ENCODE measurements around the gene ALLC.

ALLC gene

GRCh38 chr2:3741867-3742602 lies 84.0 kb downstream of the ALLC start:
- DNase-seq (ENCODE audit: insufficient read length, low spot score), result no peak
- FAIRE-seq, result no peak
- no peak for TF ChIP-seq TAF1 (IDR thresholded peaks at IDR 0.05; ENCODE audit: low read depth, low read length)
- TF ChIP-seq PAX5 (IDR thresholded peaks at IDR 0.05; ENCODE audit: insufficient read depth, low read length, severe bottlenecking), result no peak
- no peak for TF ChIP-seq POLR2A (IDR thresholded peaks at IDR 0.05; ENCODE audit: low read depth, low read length)
- TF ChIP-seq POLR2AphosphoS5 (IDR thresholded peaks at IDR 0.05; ENCODE audit: low read depth, low read length), result no peak
- TF ChIP-seq SPI1 (IDR thresholded peaks at IDR 0.05; ENCODE audit: low read depth, low read length), result no peak
- TF ChIP-seq POU2F2 (IDR thresholded peaks at IDR 0.05; ENCODE audit: low read depth, low read length), result no peak

- DNase-seq (ENCODE audit: insufficient read length, low spot score) (no peak), FAIRE-seq (no peak)
- TF ChIP-seq SPI1 (IDR thresholded peaks at IDR 0.05; ENCODE audit: low read depth, low read length) (no peak), PAX5 (IDR thresholded peaks at IDR 0.05; ENCODE audit: insufficient read depth, low read length, severe bottlenecking) (no peak), POLR2A (IDR thresholded peaks at IDR 0.05; ENCODE audit: low read depth, low read length) (no peak), POU2F2 (IDR thresholded peaks at IDR 0.05; ENCODE audit: low read depth, low read length) (no peak), TAF1 (IDR thresholded peaks at IDR 0.05; ENCODE audit: low read depth, low read length) (no peak)
Measured at GRCh38 chr2:3742743-3743508, 84.9 kb downstream of the ALLC start.

- FAIRE-seq, result no peak
- no peak for TF ChIP-seq TAF1 (IDR thresholded peaks at IDR 0.05; ENCODE audit: low read depth, low read length)
- TF ChIP-seq POLR2AphosphoS5 (IDR thresholded peaks at IDR 0.05; ENCODE audit: low read depth, low read length), result no peak
- no peak for TF ChIP-seq POU2F2 (IDR thresholded peaks at IDR 0.05; ENCODE audit: low read depth, low read length)
- TF ChIP-seq POLR2A (IDR thresholded peaks at IDR 0.05; ENCODE audit: low read depth, low read length), result no peak
- TF ChIP-seq SPI1 (IDR thresholded peaks at IDR 0.05; ENCODE audit: low read depth, low read length), result no peak
- TF ChIP-seq PAX5 (IDR thresholded peaks at IDR 0.05; ENCODE audit: insufficient read depth, low read length, severe bottlenecking), result no peak
Measured at GRCh38 chr2:3743951-3744555, 86.1 kb downstream of the ALLC start.

GRCh38 chr2:3745920-3746319 lies 87.9 kb downstream of the ALLC start:
- no peak for DNase-seq (ENCODE audit: insufficient read length, low spot score)
- no peak for TF ChIP-seq TAF1 (IDR thresholded peaks at IDR 0.05; ENCODE audit: low read depth, low read length)
- no peak for TF ChIP-seq POU2F2 (IDR thresholded peaks at IDR 0.05; ENCODE audit: low read depth, low read length)
- no peak for TF ChIP-seq SPI1 (IDR thresholded peaks at IDR 0.05; ENCODE audit: low read depth, low read length)
- TF ChIP-seq POLR2A (IDR thresholded peaks at IDR 0.05; ENCODE audit: low read depth, low read length), result no peak
- TF ChIP-seq POLR2AphosphoS5 (IDR thresholded peaks at IDR 0.05; ENCODE audit: low read depth, low read length), result no peak
- no peak for FAIRE-seq

More at GRCh38 chr2:3743951-3744555, 86.1 kb downstream of the ALLC start:
- no peak for DNase-seq (ENCODE audit: insufficient read length, low spot score)

GRCh38 chr2:3747032-3747654 lies 89.1 kb downstream of the ALLC start:
- DNase-seq (ENCODE audit: insufficient read length, low spot score) (no peak), FAIRE-seq (no peak)
- TF ChIP-seq POLR2AphosphoS5 (IDR thresholded peaks at IDR 0.05; ENCODE audit: low read depth, low read length) (no peak), TAF1 (IDR thresholded peaks at IDR 0.05; ENCODE audit: low read depth, low read length) (no peak), PAX5 (IDR thresholded peaks at IDR 0.05; ENCODE audit: insufficient read depth, low read length, severe bottlenecking) (no peak), POU2F2 (IDR thresholded peaks at IDR 0.05; ENCODE audit: low read depth, low read length) (no peak), SPI1 (IDR thresholded peaks at IDR 0.05; ENCODE audit: low read depth, low read length) (no peak), POLR2A (IDR thresholded peaks at IDR 0.05; ENCODE audit: low read depth, low read length) (no peak)

GRCh38 chr2:3747826-3748225 lies 89.8 kb downstream of the ALLC start:
- TF ChIP-seq POLR2A (IDR thresholded peaks at IDR 0.05; ENCODE audit: low read depth, low read length), result no peak
- TF ChIP-seq POU2F2 (IDR thresholded peaks at IDR 0.05; ENCODE audit: low read depth, low read length), result no peak
- TF ChIP-seq PAX5 (IDR thresholded peaks at IDR 0.05; ENCODE audit: insufficient read depth, low read length, severe bottlenecking), result no peak
- no peak for TF ChIP-seq SPI1 (IDR thresholded peaks at IDR 0.05; ENCODE audit: low read depth, low read length)
- no peak for TF ChIP-seq TAF1 (IDR thresholded peaks at IDR 0.05; ENCODE audit: low read depth, low read length)
- no peak for TF ChIP-seq POLR2AphosphoS5 (IDR thresholded peaks at IDR 0.05; ENCODE audit: low read depth, low read length)
- DNase-seq (ENCODE audit: insufficient read length, low spot score) (no peak), FAIRE-seq (no peak)

GRCh38 chr2:3749201-3749600 lies 91.2 kb downstream of the ALLC start:
- no peak for TF ChIP-seq PAX5 (IDR thresholded peaks at IDR 0.05; ENCODE audit: insufficient read depth, low read length, severe bottlenecking)
- TF ChIP-seq SPI1 (IDR thresholded peaks at IDR 0.05; ENCODE audit: low read depth, low read length), result no peak
- TF ChIP-seq TAF1 (IDR thresholded peaks at IDR 0.05; ENCODE audit: low read depth, low read length), result no peak
- no peak for TF ChIP-seq POLR2A (IDR thresholded peaks at IDR 0.05; ENCODE audit: low read depth, low read length)
- no peak for TF ChIP-seq POU2F2 (IDR thresholded peaks at IDR 0.05; ENCODE audit: low read depth, low read length)
- TF ChIP-seq POLR2AphosphoS5 (IDR thresholded peaks at IDR 0.05; ENCODE audit: low read depth, low read length), result no peak
- FAIRE-seq (no peak), DNase-seq (ENCODE audit: insufficient read length, low spot score) (no peak)

- TF ChIP-seq SPI1 (IDR thresholded peaks at IDR 0.05; ENCODE audit: low read depth, low read length), result no peak
- TF ChIP-seq TAF1 (IDR thresholded peaks at IDR 0.05; ENCODE audit: low read depth, low read length), result no peak
- TF ChIP-seq POLR2AphosphoS5 (IDR thresholded peaks at IDR 0.05; ENCODE audit: low read depth, low read length), result no peak
- no peak for TF ChIP-seq POU2F2 (IDR thresholded peaks at IDR 0.05; ENCODE audit: low read depth, low read length)
- no peak for DNase-seq (ENCODE audit: insufficient read length, low spot score)
- FAIRE-seq, result no peak
Measured at GRCh38 chr2:3751251-3751650, 93.3 kb downstream of the ALLC start.

GRCh38 chr2:3751806-3752205 lies 93.8 kb downstream of the ALLC start:
- FAIRE-seq, result no peak
- no peak for DNase-seq (ENCODE audit: insufficient read length, low spot score)
- TF ChIP-seq POU2F2 (IDR thresholded peaks at IDR 0.05; ENCODE audit: low read depth, low read length) (no peak), POLR2A (IDR thresholded peaks at IDR 0.05; ENCODE audit: low read depth, low read length) (no peak), PAX5 (IDR thresholded peaks at IDR 0.05; ENCODE audit: insufficient read depth, low read length, severe bottlenecking) (no peak), SPI1 (IDR thresholded peaks at IDR 0.05; ENCODE audit: low read depth, low read length) (no peak), TAF1 (IDR thresholded peaks at IDR 0.05; ENCODE audit: low read depth, low read length) (no peak), POLR2AphosphoS5 (IDR thresholded peaks at IDR 0.05; ENCODE audit: low read depth, low read length) (no peak)
